ENCODE results near the gene NAGK. TPM values are rescaled to one million over a fixed set of nuclear protein-coding genes. Genes with fewer than 3 reads are reported as not detected.

Gene NAGK
- polyA plus RNA-seq, 1 donor (not counting 4 experiments of a cell fraction or from before 2014, with no cell fraction given) = 61.5 TPM

GRCh38 chr2:71126957-71127356, 58.5 kb downstream of the NAGK start:
- FAIRE-seq = no peak
- no peaks in the 10 kb centered on the region for H3K27me3 ChIP-seq (ENCODE audit: control insufficient read depth, extremely low read depth, insufficient read depth, low read length)
- DNase-seq (ENCODE audit: low read depth, low spot score) = no peak
- TF ChIP-seq CTCF (optimal IDR thresholded peaks at IDR 0.05 in 1 of 3, IDR thresholded peaks at IDR 0.05 in 1 of 3, conservative IDR thresholded peaks at IDR 0.05 in 1 of 3; ENCODE audit: extremely low read depth in 1 of 3, insufficient read depth in 2 of 3, low read length in 3 of 3) (no peak), EZH2 (IDR thresholded peaks at IDR 0.05; ENCODE audit: low read length) (no peak)
- H3K79me2 ChIP-seq (ENCODE audit: control insufficient read depth, insufficient read depth, low read length) = peaks cover 19% of the 10 kb centered on the region
- H3K9me3 ChIP-seq (ENCODE audit: control insufficient read depth, low read depth, low read length) = no peaks in the 10 kb centered on the region
- no peaks in the 10 kb centered on the region for H3K9me1 ChIP-seq (ENCODE audit: control insufficient read depth, extremely low read depth, insufficient read depth, low read length)
- peaks cover 11% of the 10 kb centered on the region for H3K4me1 ChIP-seq (ENCODE audit: control insufficient read depth, extremely low read depth, insufficient read depth, low read length)
- H3K4me2 ChIP-seq (ENCODE audit: control insufficient read depth, extremely low read depth, insufficient read depth, low read depth, low read length) = no peak overlapping the region
- no peak overlapping the region for H3K4me3 ChIP-seq (ENCODE audit: control insufficient read depth in 2 of 3, extremely low read depth in 1 of 3, insufficient read depth in 2 of 3, low read depth in 1 of 3, low read length in 3 of 3)
- dilution Hi-C loops (cut with MboI; ENCODE audit: extremely low pct_ligation_motif_present, low sequenced_read_pairs) = no loop called here
- H3K36me3 ChIP-seq (ENCODE audit: control insufficient read depth in 2 of 2, extremely low read depth in 1 of 2, insufficient read depth in 2 of 2, low read length in 2 of 2) = no peaks in the 10 kb centered on the region
- H3K27ac ChIP-seq (ENCODE audit: control insufficient read depth, insufficient read depth, low read length) = no peak overlapping the region
- H3K9ac ChIP-seq (ENCODE audit: control insufficient read depth, extremely low read depth, insufficient read depth, low read length) = no peak overlapping the region
- H4K20me1 ChIP-seq (ENCODE audit: control insufficient read depth, extremely low read depth, insufficient read depth, low read length) = no peaks in the 10 kb centered on the region
- no peak overlapping the region for H2AFZ ChIP-seq (ENCODE audit: control insufficient read depth, low read length)

Other genes starting within 250 kb of the NAGK start
- not detected in 3 replicates for gene CLEC4F, start 248.0 kb upstream of the NAGK start, polyA plus RNA-seq
- gene CD207, start 232.8 kb upstream of the NAGK start, polyA plus RNA-seq = not detected in 3 replicates
- 0.04 to 0.22 TPM in 2 of 3 replicates, not detected in the other for gene VAX2, start 168.1 kb upstream of the NAGK start, polyA plus RNA-seq
- gene ATP6V1B1, start 132.7 kb upstream of the NAGK start, polyA plus RNA-seq = 0.13 TPM in 1 of 3 replicates, not detected in the others
- 0.05 to 0.15 TPM in 2 of 3 replicates, not detected in the other for gene ANKRD53, start 90.0 kb upstream of the NAGK start, polyA plus RNA-seq
- gene TEX261, start 73.8 kb upstream of the NAGK start, polyA plus RNA-seq = 66.3 to 78.8 TPM (median 66.6 TPM) in 3 replicates
- 4.5 to 7.4 TPM (median 6.4 TPM) in 3 replicates for gene MCEE, start 61.6 kb downstream of the NAGK start, polyA plus RNA-seq
- gene MPHOSPH10, start 62.0 kb downstream of the NAGK start, polyA plus RNA-seq = 9.7 to 20.3 TPM (median 16.1 TPM) in 3 replicates
- gene PAIP2B, start 158.5 kb downstream of the NAGK start, polyA plus RNA-seq = 0.99 to 1.7 TPM (median 1.4 TPM) in 3 replicates

Measured in keratinocyte (primary cell).